GM19238 (cell line): ENCODE measurements around the gene ANKH.

Source experiments
- DNase-seq: peaks from one replicate; pipeline ENCODE4 v3.0.0; 2011; ENCODE audit warnings: low spot score; ENCODE audit not compliant: insufficient read length

The ANKH gene

GRCh38 chr5:14667290-14667689, 204.3 kb downstream of the ANKH start:
- DNase-seq = no peak

- DNase-seq = no peak
These were observed 205.2 kb downstream of the ANKH start for GRCh38 chr5:14666357-14666756.

- DNase-seq = no peak
These were observed 205.6 kb downstream of the ANKH start for GRCh38 chr5:14665949-14666348.

GRCh38 chr5:14665101-14665822, 206.3 kb downstream of the ANKH start:
- no peak for DNase-seq

- DNase-seq = peak; percentile 90
These were observed 207.1 kb downstream of the ANKH start, which contains the start of gene OTULIN for GRCh38 chr5:14664270-14665100. Gene OTULIN (plus strand): TSS chr5:14664718. CDS start chr5:14664826, 108 bp downstream.

- DNase-seq = no peak
These were observed 207.8 kb downstream of the ANKH start for GRCh38 chr5:14663734-14664269.

- no peak for DNase-seq
These were observed 208.8 kb downstream of the ANKH start for GRCh38 chr5:14662721-14663260.

GRCh38 chr5:14660833-14661232, 210.7 kb downstream of the ANKH start:
- DNase-seq = no peak

- DNase-seq = no peak
These were observed 211.6 kb downstream of the ANKH start for GRCh38 chr5:14659821-14660607.

GRCh38 chr5:14656898-14657297, 214.7 kb downstream of the ANKH start:
- DNase-seq = no peak

- DNase-seq = no peak
These were observed 216.3 kb downstream of the ANKH start for GRCh38 chr5:14655146-14655741.
